Activated T-cell treated with anti-CD3 and anti-CD28 coated beads, Interleukin-2, amount 50 U/mL, for 1 hour (primary cell): ENCODE data around the gene INSR.
"Not testable (repeated sequence)": the region's sequence is repeated elsewhere in the genome, so short reads cannot be mapped to it uniquely, and the experiment has no call there.

ENCODE experiments used
- DNase-seq: peaks from one replicate; pipeline ENCODE4 v3.0.0-alpha.2; 2020

INSR gene

DNA sequence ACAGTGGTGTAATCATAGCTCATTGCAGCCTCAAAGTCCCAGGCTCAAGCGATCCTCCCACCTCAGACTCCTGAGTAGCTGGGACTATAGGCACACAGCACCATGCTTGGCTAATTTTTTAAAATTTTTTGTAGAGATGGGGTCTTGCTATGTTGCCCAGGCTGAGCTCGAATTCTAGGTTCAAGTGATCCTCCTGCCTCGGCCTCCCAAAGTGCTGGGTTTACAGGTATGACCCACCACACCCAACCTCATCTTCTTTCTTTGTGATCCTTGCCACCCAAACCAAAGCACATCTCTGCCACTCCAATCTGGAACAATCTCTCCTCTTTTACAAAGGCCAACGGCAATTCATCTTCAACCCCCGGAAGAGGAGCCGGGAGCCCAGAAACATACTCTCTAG, 38.6 kb downstream of the INSR start:
- no peak for DNase-seq

DNA sequence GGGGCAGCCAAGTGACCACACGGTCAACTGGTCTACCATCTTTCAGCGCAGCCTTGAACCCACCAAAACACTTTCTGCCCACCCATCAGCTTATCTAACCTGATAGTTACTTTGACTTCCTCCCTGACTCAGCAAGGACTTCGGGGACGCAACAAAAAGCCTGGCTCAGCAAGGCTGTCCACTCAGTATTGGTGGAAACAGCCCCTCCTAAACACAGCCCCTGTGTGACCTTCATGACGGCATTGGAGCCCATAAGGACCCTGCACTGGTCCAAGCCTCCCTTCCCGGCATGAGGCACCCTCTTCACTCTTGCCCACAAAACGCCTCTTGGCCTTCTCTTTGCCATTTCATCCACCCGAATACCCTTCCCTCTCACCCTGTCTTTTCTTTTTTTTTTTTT, 39.1 kb downstream of the INSR start:
- DNase-seq = no peak

DNA sequence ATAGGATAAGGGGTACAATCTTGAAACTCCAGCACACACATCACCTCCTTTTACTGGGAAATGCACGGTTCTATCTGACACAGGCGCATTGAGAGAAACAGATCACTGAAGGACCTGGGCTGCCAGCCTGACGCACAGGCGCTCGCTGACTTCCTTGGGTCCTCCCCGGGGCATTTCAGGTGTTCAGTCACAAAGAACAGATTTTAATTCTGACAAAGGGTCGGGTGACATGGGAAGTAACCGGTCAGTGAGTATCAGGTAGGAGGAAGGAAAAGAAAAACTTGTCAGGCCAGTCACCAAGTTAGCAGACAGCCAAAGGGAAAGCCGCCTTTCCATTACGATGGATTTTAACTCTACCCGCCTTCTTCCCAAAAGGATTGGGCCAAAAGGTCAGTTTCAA, 39.6 kb downstream of the INSR start:
- DNase-seq = no peak

DNA sequence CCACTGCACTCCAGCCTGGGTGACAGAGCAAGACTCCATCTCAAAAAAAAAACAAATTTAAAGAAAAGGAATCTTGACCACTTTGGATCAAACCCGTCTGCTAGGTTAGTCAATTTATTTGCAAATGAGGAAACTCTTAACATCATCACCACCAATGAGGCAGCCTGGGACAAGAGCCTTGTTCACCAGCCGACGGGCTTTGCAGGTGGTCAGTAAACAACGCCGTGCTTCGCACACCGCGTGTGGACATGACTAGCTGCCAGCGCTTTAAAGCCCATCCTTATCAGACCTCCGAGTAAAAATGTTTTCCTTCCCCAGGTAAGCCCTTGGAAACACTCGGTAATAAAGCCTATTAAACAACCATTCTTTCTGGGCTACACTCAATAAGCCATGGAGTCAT, 41.9 kb downstream of the INSR start:
- no peak for DNase-seq

DNA sequence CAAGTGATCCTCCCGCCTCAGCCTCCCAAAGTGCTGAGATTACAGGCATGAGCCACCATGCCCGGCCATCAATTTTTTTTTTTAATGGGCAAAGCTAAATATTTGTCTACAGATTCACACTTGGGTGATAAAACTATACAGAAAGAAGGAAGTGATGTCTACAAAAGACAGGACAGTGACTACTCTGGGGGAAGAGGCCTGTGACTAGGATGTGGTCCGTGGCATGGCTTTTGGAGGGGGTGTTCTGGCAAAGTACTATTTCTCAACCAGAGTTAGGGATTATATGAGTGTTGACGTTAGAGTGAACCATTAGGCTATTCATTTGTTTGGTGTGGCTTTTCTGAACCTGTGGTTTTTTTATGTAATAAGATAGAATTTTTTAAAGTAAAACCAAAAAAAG, 42.7 kb downstream of the INSR start:
- no peak for DNase-seq

DNA sequence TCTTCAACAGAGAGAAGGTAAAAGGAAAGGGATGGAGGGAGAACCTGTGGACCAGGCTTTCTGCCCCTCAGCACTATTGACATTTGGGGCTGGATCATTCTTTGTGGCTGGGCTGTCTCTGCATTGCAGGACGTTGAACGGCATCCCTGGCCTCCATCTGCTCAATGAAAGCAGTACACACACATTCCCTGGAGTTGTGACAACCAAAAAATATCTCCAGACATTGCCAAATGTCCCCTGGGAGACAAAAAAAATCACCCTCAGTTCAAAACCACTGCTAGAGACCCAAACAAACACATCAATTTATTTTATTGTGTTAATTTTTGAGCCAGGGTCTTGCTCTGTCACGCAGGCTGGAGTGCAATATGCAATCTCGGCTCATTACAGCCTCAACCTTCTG, 43.3 kb downstream of the INSR start:
- DNase-seq = no peak

DNA sequence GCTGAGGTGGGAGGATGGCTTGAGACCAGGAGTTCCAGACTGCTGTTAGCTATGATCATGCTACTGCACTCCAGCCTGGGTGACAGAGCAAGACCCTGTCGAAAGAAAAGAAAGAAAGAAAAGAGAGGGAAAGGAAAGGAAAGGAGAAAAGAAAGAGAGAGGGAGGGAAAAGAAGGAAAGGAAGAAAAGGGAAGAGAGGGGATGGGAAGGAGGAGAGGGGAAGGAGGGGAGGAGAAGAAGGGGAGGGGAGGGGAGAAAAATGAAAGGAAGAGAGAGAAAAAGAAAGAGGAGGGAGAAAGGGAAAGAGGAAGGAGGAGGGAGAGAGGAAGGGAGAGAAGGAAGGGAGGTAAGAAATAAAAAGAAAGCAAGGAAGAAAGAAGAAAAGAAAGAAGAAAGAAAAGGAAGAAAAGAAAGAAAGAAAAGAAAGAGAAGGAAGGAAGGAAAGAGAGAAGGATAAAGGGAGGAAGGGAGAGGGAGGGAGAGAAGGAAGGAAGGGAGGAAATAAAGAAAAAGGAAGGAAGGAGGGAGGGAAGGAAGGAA, 44.1 kb downstream of the INSR start:
- DNase-seq = no peak

DNA sequence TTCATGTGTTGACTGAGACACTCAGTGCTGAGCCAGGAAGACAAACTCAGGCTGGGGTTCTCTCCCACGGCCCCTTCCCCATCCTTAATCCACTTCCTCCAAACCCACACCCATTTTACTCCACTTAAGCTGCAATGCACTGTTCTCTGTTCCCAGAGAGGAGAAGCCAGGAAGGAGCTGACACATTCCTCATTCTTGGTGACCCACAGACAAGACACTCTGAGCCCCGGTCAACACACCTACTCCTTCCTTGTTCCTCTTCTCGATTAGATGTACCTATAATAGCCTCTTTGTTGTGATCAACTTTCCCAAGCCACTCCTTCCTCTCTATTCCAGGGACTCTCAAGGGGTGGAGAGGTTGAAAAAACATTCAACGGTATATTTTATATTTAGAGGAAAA, 47.1 kb downstream of the INSR start:
- DNase-seq = no peak

DNA sequence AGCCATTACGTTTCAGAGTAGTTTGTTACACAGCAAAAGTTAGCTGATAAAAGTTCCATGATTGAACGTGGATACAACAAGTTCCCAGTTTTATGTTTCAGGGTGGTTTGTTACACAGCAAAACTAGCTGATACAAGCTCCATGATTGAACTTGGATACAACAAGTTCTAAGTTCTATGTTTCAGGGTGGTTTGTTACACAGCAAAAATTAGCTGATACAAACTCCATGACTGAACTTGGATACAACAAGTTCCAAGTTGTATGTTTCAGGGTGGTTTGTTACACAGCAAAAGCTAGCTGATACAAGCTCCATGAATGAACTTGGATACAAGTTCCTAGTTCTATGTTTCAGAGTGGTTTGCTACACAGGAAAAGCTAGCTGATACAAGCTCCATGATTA, 47.6 kb downstream of the INSR start:
- no peak for DNase-seq

DNA sequence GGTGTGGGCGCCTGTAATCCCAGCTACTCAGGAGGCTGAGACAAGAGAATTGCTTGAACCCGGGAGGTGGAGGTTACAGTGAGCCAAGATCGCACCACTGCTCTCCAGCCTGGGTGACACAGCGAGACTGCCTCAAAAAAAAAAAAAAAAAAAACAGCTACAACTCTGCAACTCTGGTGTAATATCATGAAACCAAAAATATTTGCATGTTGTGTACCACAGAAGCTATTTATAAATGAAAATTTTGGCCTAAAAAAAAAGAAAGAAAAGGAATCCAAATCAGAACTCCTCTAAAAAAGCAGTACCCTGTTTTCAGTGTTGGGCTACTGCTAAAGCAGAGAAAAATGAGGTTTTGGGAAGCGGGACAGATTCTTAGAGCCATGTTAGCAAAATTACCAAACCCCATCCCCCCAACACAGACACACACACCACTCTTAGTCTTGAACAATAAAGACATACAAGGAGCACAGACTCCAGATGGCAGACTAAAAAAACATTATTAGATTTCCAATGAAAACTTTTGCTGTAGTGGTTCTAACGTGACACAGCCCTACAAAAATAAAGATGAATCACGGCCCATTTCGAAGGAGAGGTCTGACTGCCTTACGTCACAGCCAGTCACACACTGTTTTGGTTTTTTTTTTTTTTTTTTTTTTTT, 51.5 kb downstream of the INSR start:
- DNase-seq = no peak

DNA sequence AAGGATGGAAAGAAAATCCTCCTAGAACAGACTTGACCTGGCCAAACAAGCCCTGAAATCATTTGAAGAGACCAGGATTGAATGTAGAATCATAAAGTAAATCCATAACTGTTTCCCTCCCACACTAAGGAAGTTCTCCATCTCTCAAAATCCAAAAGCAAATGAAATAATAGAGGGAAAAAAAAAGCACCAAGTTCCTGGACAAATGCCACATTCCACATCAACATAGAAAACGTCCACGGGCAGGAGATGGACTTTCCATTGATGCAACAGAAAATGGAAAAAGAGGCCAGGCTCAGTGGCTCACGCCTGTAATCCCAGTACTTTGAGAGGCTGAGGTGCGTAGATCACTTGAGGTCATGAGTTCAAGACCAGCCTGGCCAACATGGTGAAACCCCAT, 56.2 kb downstream of the INSR start:
- DNase-seq = no peak

DNA sequence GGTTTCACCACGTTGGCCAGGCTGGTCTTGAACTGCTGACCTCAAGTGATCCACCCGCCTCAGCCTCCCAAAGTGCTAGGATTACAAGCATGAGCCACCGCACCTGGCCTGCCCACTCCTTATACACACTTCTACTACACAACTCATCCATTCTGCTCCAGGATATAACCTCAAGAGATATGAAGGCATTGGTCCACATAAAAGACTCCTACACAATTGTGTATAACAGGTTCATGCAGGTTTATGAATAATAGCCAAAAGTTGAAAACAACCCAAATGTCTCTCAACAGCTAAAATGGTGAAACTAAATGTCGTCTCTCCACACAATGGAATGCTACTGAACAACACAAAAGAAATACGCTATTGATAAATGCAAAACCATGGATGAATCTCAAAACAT, 58.1 kb downstream of the INSR start:
- DNase-seq = no peak

DNA sequence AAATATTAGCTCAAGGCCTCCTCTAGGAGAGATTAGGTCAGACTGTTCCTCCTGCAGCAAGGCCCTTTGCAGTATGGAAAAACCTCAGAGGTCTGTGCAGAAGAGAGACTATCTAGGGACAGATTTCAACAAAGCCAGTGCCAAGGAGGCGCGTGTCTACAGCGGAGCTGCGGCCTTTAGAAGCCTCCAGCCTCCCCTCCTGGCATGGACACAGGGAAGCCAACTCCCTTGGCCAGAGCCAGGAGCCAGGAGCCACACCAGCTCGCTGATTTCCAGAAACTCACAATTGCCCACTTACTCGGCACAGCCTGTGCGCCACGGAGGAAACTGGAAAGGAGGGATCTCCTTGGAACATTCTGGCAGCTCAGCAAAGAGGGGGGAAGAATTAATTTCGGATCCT, 63.4 kb downstream of the INSR start:
- no peak for DNase-seq

DNA sequence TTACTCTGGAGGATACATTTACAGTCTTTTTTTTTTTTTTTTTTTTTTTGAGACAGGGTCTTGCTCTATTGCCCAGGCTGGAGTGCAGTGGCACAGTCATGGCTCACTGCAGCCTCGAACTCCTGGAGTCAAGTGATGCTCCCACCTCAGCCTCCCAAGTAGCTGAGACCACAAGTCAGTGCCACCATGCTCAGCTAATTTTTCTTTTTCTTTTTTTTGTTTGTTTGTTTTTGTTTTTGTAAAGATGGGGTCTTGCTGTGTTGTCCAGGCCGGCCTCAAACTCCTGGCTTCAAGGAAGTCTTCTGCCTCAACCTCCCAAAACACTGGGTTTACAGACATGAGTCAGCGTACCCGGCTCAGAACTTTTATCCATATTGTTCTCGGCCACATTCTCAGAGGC, 64.5 kb downstream of the INSR start:
- no peak for DNase-seq

DNA sequence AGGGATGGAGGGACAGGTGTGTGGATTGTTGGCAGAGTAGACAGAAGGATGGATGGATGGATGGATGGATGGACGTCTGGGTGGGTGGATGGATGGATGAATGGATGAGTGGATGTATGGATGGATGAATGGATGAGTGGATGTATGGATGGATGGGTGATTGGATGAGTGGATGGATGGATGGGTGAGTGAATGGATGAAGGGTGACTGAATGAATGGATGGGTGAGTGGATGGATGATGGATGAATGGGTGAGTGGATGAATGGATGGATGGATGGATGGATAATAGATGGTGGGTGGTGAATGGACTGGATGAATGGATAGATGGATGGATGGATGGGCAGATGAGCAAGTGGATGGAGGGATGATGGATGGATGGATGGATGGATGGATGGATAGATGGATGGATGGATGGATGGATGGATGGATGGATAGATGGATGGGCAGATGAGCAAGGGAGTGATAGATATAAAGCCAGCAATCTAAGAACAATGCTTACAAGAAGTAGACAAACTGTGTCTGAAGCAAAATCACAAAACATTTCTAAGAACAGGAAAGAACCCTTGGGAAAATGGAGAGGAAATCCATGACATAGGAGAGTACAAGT, 65.2 kb downstream of the INSR start:
- no peak for DNase-seq

DNA sequence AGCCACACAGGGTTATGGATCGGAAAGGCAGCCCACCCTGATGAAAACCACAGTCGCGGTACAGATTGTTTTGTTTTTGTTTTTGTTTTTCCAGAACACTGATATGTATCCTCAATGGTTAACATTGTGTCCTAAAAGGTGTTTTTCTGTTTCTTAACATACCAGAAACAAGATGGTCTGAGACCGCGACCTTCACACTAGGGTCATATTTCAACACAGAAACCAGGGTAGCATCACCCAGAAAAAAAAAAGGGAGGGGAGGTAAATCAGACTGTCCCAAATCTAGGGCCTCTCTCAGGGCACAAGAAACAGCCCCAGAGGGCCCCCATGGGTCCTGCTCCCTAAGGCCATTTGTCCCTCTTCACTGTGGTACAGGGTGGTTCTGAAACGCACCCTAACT, 66.5 kb downstream of the INSR start:
- no peak for DNase-seq

DNA sequence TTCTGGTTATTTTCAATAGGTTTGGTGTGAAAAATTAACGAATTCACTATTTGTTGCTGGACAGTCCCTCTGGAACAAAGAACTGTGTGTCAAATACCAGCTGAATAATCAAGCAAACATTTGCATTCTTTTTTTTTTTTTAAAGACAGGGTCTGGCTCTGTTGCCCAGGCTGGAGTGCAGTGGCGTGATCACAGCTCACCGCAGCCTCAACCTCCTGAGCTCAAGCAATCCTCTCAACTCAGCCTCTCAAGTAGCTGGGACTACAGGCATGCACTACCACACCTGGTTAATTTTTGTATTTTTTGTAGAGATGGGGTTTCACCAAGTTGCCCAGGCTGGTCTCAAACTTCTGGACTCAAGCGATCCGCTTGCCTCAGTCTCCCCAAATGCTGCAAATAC, 67.1 kb downstream of the INSR start:
- not testable (repeated sequence) for DNase-seq

DNA sequence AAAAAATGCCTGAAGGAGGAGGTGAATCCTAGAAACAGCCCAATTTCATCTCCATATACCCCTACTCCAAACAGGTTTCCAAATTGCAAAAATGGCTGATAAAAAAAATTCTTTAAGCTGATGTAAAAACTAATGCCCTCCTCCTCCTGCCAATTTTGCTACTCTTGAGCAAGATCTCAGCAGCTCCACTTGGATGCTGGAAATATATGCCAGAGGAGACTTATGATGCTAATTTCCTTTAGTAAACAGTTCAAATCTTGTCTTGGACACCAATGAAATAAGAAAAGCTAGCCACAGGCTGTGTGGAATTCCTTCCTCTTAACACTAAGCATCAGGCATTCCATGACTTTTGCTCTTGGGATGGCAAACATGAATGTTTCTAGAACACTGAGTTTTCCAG, 67.5 kb downstream of the INSR start:
- no peak for DNase-seq

DNA sequence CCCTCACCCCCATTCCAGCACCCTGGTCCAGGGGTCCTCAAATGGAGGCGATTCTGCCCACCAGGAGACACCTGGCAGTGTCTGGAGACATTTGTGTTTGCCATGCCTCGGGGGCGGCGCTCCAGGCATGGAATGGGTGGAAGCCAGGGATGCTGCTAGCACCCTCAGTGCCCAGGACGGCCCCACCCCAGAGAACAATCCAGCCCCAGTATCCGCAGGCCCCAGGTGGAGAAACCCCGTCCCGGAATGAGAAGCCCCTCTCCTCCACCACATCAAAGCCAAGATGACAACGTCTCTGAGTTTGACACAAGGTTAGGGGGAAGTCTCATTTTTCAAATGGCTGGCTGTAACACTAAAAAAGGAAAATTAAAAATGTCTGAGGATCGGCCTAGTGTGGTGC, 68.5 kb downstream of the INSR start:
- DNase-seq = no peak

DNA sequence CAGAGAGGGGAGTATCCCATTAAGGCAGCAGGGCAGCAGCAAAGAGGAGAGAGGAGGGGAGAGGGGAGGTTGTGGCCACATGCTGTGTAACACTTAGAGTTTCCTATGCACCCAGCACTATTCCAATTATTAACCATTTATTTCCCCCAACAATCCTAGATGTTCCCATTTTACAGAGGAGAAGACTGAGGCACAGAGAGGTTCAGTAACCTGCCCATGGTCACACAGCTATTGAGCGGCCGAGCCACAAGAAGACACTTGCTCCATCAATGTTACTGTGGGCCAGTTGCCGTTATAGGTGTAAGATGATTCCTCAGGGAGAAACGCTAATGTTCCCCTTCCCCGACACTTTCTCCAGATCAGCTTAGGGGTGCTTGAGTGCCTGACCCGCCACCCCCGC, 69.2 kb downstream of the INSR start:
- DNase-seq = no peak

DNA sequence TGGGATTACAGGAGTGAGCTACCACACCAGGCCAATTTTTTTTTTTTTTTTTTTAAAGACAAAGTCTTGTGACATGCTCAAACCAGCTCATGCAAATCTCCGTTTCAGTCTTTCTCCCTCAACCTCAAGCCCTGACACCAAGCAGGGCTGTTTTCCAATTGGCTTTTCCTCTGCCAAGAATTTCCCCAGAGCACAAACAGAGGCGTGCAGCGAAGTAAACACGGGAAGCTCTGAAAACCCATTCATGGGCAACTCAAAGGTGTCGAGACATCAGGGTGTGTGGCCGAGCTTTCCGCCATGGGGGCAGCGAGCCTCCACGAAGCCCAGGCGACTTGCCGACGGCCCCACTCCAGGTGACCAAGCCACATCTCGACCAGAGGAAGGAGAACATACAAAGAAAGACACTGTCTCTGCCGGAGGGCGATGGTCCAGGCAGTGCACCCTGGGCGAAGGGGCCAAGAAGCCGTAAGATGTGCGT, 70.0 kb downstream of the INSR start:
- DNase-seq = no peak

DNA sequence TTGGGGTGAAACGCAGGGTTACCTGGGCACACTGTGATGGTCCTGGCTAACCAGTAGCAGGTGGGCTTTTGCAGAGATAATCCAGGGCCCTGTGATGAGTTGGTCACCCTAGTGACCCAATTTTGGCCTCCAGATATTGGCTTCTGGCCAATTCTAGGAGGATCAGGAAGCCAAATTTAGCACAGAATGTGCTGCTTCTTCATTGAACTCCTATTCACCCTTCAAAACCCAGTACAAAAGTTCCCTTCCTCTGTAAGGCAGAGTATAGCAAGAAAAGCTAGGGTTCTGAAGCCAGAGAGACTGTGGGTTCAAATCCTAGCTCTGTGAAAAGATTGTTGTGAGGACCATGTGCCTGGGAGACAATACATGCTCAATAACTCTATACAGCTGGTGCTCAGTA, 70.8 kb downstream of the INSR start:
- DNase-seq = no peak

DNA sequence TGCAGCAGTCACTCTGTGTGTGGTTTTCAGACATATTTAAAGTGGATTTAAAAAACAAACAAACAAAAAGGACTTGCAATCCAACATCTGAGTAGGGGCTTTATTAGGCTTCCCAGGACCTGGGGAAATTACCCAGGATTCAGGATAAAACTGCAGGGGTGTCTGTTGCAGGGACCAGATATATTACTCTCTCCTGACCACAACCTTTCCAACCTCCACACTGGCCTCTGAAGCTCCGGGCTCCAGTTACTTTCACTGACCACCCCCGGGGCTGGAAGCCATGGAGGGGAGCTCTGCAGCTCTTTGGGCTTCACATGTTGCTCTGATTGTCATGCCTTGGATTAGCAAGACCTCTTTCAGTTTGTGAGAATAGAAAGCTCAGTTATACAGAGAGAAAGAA, 75.2 kb downstream of the INSR start:
- no peak for DNase-seq

DNA sequence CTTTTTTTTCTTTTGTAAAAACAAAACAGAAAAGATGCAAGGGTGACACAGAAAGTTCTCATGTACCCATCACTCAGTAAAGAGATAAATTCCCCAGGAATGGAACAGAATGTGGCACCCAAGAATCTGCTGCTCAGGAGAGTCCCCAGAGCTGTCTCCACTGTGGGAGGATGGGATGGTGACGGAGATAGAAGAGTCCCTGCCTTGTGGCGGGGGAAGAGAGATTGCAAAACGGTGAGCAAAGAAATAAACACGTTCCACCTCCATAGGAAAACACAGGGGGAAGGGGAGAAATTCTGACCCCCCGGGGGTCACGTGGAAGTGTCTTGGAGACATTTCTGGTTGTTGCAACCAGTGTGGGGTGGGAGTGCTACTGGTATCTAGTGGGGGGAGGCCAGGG, 76.4 kb downstream of the INSR start:
- no peak for DNase-seq

DNA sequence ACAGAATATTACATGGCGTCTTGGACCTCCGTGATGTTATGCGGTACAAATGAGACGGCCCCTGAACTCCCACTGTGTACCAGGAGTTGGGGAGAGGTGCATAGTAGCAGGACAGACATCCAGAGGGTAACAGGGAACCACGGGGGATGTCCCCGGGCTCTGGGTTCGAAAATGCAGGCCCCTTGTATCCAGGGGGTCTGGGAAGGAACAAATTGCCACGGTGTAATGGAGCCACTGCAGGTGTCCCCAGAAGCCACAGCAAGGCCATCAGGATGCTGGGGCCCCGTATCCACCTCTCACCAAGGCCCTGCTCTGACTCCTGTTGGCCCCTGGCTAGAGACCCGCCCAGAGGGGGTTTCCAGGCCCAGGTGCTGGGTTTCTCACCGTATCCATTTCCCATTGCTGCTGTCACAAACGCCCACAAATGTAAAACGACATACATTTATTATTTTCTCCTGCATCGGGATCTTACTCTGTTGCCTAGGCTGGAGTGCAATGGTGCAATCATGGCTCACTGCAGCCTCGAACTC, 77.8 kb downstream of the INSR start:
- no peak for DNase-seq
